Astrocyte (in vitro differentiated cells and primary cell): Measurements from ENCODE around the gene KRT12. TPM values are rescaled to one million over a fixed set of nuclear protein-coding genes. Genes with fewer than 3 reads are reported as not detected.

Experiments used
- DNase-seq: peaks from one replicate; pipeline ENCODE4 v3.0.0-alpha.2; 2010; ENCODE audit warnings: low read depth
- FAIRE-seq: peaks from 2 replicates; lab custom pipeline; 2011; peaks lifted over from hg19 to GRCh38; lab: Jason Lieb, UNC
- H2AFZ ChIP-seq: 2 replicates; pipeline ENCODE4 v1.6.0; 2012; ENCODE audit warnings: low read depth, low read length, inconsistent platforms
- H3K27ac ChIP-seq: 2 replicates; pipeline ENCODE4 v1.5.1; 2011; ENCODE audit warnings: low read depth, low read length, inconsistent platforms
- H3K27me3 ChIP-seq: 2 replicates; pipeline ENCODE4 v1.6.0; 2011; ENCODE audit warnings: low read length, inconsistent platforms; ENCODE audit not compliant: insufficient read depth
- H3K36me3 ChIP-seq: 2 replicates; pipeline ENCODE4 v1.5.1; 2011; ENCODE audit warnings: low read length, inconsistent platforms; ENCODE audit not compliant: insufficient read depth
- H3K4me1 ChIP-seq: 2 replicates; pipeline ENCODE4 v1.5.1; 2011; ENCODE audit warnings: low read length, inconsistent platforms; ENCODE audit not compliant: insufficient read depth
- H3K4me2 ChIP-seq: 2 replicates; pipeline ENCODE4 v1.6.0; 2012; ENCODE audit warnings: low read length, inconsistent platforms
- H3K4me3 ChIP-seq: 2 replicates; pipeline ENCODE4 v1.5.1; 2011; ENCODE audit warnings: low read depth, mild to moderate bottlenecking, low read length, inconsistent platforms; ENCODE audit not compliant: insufficient read depth
- H3K79me2 ChIP-seq: 2 replicates; pipeline ENCODE4 v1.6.0; 2012; ENCODE audit warnings: mild to moderate bottlenecking, low read length, inconsistent platforms; ENCODE audit not compliant: insufficient read depth
- H3K9ac ChIP-seq: 2 replicates; pipeline ENCODE4 v1.6.0; 2012; ENCODE audit warnings: mild to moderate bottlenecking, low read length, inconsistent platforms
- H3K9me3 ChIP-seq: 2 replicates; pipeline ENCODE4 v1.5.1; 2012; ENCODE audit warnings: low read depth, mild to moderate bottlenecking, low read length, inconsistent platforms; ENCODE audit not compliant: insufficient read depth
- H4K20me1 ChIP-seq: 2 replicates; pipeline ENCODE4 v1.6.0; 2012; ENCODE audit warnings: low read length, inconsistent platforms; ENCODE audit not compliant: insufficient read depth
- H3K27ac Mint-ChIP-seq: one replicate; pipeline ENCODE4 v1.8.0; 2021; ENCODE audit warnings: mild to moderate bottlenecking, mixed read lengths; ENCODE audit not compliant: unreplicated experiment
- H3K27me3 Mint-ChIP-seq: one replicate; pipeline ENCODE4 v1.8.0; 2021; ENCODE audit warnings: low read depth, mixed read lengths; ENCODE audit not compliant: unreplicated experiment
- H3K36me3 Mint-ChIP-seq: one replicate; pipeline ENCODE4 v1.8.0; 2021; ENCODE audit warnings: low read depth, mixed read lengths; ENCODE audit not compliant: unreplicated experiment
- H3K4me1 Mint-ChIP-seq: one replicate; pipeline ENCODE4 v1.8.0; 2021; ENCODE audit warnings: low read depth, mixed read lengths; ENCODE audit not compliant: unreplicated experiment
- H3K4me3 Mint-ChIP-seq: one replicate; pipeline ENCODE4 v1.8.0; 2021; ENCODE audit warnings: mild to moderate bottlenecking, moderate library complexity, mixed read lengths; ENCODE audit not compliant: unreplicated experiment
- H3K9me3 Mint-ChIP-seq: one replicate; pipeline ENCODE4 v1.8.0; 2021; ENCODE audit warnings: mild to moderate bottlenecking, mixed read lengths; ENCODE audit not compliant: unreplicated experiment
- EZH2 ChIP-seq: IDR thresholded peaks from 2 replicates; pipeline ENCODE4 v1.6.1; 2012; ENCODE audit warnings: mild to moderate bottlenecking, low read length, inconsistent platforms; ENCODE audit not compliant: insufficient read depth
- total RNA-seq: library from RNA; stranded (reverse); gene quantifications from 2 replicates; pipeline ENCODE4 v1.2.1, GENCODE V29; 2021
- TF ChIP-seq, protein P1 (sequence below): IDR thresholded peaks from 2 replicates; pipeline ENCODE4 v1.5.1; 2011; ENCODE audit warnings: low read depth, mild to moderate bottlenecking, inconsistent platforms, low read length, moderate library complexity; ENCODE audit not compliant: insufficient read depth

Gene KRT12
- total RNA-seq, 1 donor from 2014 or later: not detected

DNA sequence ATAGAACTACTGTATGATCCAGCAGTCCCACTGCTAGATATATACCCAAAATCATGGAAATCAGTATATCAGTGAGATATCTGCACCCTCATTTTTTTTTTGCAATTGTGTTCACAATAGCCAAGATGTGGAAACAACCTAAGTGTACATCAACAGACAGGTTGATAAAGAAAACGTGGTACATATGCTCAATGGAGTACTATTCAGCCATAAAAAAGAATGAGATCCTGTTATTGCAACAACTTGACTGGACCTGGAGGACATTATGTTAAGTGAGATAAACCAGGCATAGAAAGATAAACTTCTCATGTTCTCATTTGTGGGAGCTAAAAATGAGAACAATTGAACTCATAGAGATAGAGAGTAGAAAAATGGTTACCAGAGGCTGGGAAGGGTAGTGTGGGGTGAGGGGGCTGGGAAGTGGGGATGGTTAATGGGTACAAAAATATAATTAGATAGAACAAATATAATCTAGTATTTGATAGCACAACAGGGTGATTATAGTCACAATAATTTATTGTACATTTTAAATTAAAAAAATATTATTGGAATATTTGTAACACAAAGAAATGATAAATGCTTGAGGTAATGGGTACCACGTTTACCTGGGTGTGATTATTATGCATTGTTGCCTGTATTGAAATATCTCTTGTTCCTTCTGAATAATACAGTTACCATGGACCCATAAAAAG, 36.8 kb downstream of the KRT12 start:
- Mint-ChIP-seq H3K4me3 (no peak overlapping the region), H3K27ac (no peak overlapping the region), H3K9me3 (no peaks in the 10 kb centered on the region), H3K27me3 (no peaks in the 10 kb centered on the region), H3K36me3 (peaks cover 2% of the 10 kb centered on the region), H3K4me1 (peaks cover 11% of the 10 kb centered on the region)
- Histone ChIP-seq H2AFZ (no peak overlapping the region), H3K4me1 (no peaks in the 10 kb centered on the region), H3K27ac (no peak overlapping the region), H3K9ac (no peak overlapping the region), H3K9me3 (no peaks in the 10 kb centered on the region), H3K36me3 (peaks cover 3% of the 10 kb centered on the region), H3K4me3 (no peak overlapping the region), H4K20me1 (no peaks in the 10 kb centered on the region), H3K27me3 (no peaks in the 10 kb centered on the region), H3K4me2 (no peak overlapping the region), H3K79me2 (peaks cover 23% of the 10 kb centered on the region)
- DNase-seq (no peak), FAIRE-seq (no peak)
- TF ChIP-seq EZH2: no peak

DNA sequence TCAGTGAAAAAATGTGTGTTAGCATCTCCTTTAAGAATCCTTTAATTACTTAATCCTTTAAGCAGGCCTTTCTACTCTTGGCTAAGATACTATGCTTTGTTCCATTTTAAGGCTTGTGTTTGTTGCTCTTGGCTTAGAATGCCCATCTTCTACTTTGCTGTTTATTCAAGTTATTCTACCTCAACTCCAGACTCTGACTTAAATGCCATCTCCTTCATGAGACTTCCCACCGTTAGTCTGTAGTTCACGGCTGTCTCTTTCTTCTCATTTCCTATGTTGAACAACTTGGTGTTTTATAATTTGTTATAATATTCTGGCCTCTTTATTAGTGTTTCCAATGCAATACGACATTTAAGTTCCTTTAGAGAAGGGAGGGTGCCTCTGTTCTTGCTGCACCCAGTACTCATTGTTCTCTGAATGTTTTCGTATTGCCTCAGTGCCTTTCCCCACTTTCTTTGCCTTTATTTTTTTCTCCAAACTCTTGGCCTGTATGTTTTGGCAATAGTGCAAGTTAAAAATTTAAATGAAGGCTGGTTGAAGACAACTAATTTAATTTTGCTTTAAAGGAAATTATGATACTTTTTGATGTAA, 38.5 kb downstream of the KRT12 start:
- DNase-seq: peak; percentile 39
- H3K4me1 Mint-ChIP-seq: peaks cover 11% of the 10 kb centered on the region
- Histone ChIP-seq H3K27ac (no peak overlapping the region), H3K9ac (no peak overlapping the region), H3K4me3 (no peak overlapping the region), H3K79me2 (peaks cover 24% of the 10 kb centered on the region), H2AFZ (no peak overlapping the region), H3K36me3 (no peaks in the 10 kb centered on the region), H3K4me2 (no peak overlapping the region), H3K9me3 (no peaks in the 10 kb centered on the region), H4K20me1 (no peaks in the 10 kb centered on the region), H3K4me1 (no peaks in the 10 kb centered on the region), H3K27me3 (no peaks in the 10 kb centered on the region)
- H3K9me3 Mint-ChIP-seq: no peaks in the 10 kb centered on the region
- H3K4me3 Mint-ChIP-seq: no peak overlapping the region
- peaks cover 2% of the 10 kb centered on the region for H3K36me3 Mint-ChIP-seq
- no peaks in the 10 kb centered on the region for H3K27me3 Mint-ChIP-seq
- no peak for TF ChIP-seq EZH2
- TF ChIP-seq, protein P1, sequence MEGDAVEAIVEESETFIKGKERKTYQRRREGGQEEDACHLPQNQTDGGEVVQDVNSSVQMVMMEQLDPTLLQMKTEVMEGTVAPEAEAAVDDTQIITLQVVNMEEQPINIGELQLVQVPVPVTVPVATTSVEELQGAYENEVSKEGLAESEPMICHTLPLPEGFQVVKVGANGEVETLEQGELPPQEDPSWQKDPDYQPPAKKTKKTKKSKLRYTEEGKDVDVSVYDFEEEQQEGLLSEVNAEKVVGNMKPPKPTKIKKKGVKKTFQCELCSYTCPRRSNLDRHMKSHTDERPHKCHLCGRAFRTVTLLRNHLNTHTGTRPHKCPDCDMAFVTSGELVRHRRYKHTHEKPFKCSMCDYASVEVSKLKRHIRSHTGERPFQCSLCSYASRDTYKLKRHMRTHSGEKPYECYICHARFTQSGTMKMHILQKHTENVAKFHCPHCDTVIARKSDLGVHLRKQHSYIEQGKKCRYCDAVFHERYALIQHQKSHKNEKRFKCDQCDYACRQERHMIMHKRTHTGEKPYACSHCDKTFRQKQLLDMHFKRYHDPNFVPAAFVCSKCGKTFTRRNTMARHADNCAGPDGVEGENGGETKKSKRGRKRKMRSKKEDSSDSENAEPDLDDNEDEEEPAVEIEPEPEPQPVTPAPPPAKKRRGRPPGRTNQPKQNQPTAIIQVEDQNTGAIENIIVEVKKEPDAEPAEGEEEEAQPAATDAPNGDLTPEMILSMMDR: no peak
- H3K27ac Mint-ChIP-seq: no peak overlapping the region
- no peak for FAIRE-seq

DNA sequence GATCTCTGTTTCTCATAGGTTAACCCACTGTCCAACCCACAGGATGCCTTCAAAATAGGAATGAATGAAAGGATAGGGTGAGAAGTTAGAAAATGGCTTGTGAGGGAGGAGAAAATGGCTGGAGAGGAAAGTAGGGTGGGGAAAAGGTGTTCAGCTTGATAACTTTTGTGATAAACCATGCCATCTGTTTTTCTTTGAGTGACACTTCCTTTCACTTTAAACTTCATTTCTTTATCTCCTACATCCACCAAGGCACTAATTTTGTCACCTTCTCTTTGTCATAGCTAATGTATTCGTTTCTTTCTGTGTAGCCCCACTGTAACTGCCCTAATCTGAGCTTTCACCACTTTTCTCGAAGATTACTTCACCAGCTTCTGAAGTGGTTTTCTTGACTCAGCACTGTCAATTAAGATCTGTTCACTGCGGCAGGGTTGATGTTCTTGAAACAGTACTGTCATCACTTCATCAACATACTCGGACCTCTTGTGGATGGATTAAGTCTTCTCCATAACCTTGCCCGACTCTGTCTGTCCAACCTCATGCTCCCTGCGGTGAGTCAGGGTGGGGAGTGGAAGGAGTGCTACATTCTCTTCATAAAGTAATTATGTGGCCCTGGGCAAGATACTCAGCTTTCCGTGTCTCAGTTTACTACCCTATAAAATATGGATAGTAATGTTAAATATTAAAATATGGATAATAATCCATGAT, 39.1 kb downstream of the KRT12 start:
- FAIRE-seq: no peak
- peaks cover 2% of the 10 kb centered on the region for H3K36me3 Mint-ChIP-seq

More for the DNA sequence above, 39.1 kb downstream of the KRT12 start:
- H3K27ac Mint-ChIP-seq: no peak overlapping the region
- H4K20me1 ChIP-seq: no peaks in the 10 kb centered on the region
- H3K36me3 ChIP-seq: no peaks in the 10 kb centered on the region
- no peak overlapping the region for H3K4me3 ChIP-seq
- DNase-seq: peak; percentile 36
- no peaks in the 10 kb centered on the region for H3K9me3 ChIP-seq
- no peak overlapping the region for H3K9ac ChIP-seq
- no peak overlapping the region for H3K27ac ChIP-seq
- peaks cover 24% of the 10 kb centered on the region for H3K79me2 ChIP-seq
- TF ChIP-seq, protein P1: no peak
- TF ChIP-seq EZH2: no peak
- H3K4me1 Mint-ChIP-seq: peaks cover 11% of the 10 kb centered on the region
- no peaks in the 10 kb centered on the region for H3K27me3 ChIP-seq
- H2AFZ ChIP-seq: no peak overlapping the region
- no peak overlapping the region for H3K4me3 Mint-ChIP-seq
- no peaks in the 10 kb centered on the region for H3K9me3 Mint-ChIP-seq
- no peaks in the 10 kb centered on the region for H3K27me3 Mint-ChIP-seq
- H3K4me1 ChIP-seq: no peaks in the 10 kb centered on the region
- no peak overlapping the region for H3K4me2 ChIP-seq
